Lower leg skin (tissue), 4 donors: ENCODE measurements around the gene PSMC3IP. TPM values are rescaled to one million over a fixed set of nuclear protein-coding genes. Genes with fewer than 3 reads are reported as not detected.

Experiments used
- DNase-seq, 2 donors: peaks; one replicate each; pipeline ENCODE4 v3.0.0-alpha.2; 2019; ENCODE audit warnings: low spot score in 2 of 2
- H3K4me3 ChIP-seq: fragments of 200-600 bp; sonication (generic); 2 replicates; pipeline ENCODE4 v1.5.1; 2017; ENCODE audit warnings: mild to moderate bottlenecking, low read depth; ENCODE audit not compliant: poor library complexity, severe bottlenecking
- POLR2A ChIP-seq, 2 donors: fragments of 450-650 bp; IDR thresholded peaks; one replicate each; pipeline ENCODE4 v1.6.1; 2016 to 2017; ENCODE audit warnings: antibody characterized with exemption in 2 of 2, mild to moderate bottlenecking in 1 of 2, moderate library complexity in 1 of 2
- WGBS, 2 donors: methylation state at CpG; one replicate each; pipeline ENCODE4 v1.1.5; 2018; 5-methylcytosine and 5-hydroxymethylcytosine counted together
- intact Hi-C: fragments of 100-400 bp; cut with DNase I; formaldehyde crosslinking; loops from one replicate; pipeline ENCODE4 v1.15.0; 2023; ENCODE audit warnings: low total_unique reads
- total RNA-seq, 4 donors: library from RNA; depleted of rRNA; stranded (reverse); fragments of >200 nt; gene quantifications; one replicate each; pipeline ENCODE4 v1.1.0, GENCODE V29; 2016
- TF ChIP-seq, protein P1 (sequence below), 3 donors: fragments of 450-650 bp; IDR thresholded peaks; one replicate each; pipeline ENCODE4 v1.5.1; 2016; ENCODE audit warnings: antibody characterized with exemption in 3 of 3, mild to moderate bottlenecking in 3 of 3, moderate library complexity in 2 of 3

Gene PSMC3IP
- total RNA-seq, 4 donors from 2014 or later, result 0.67 to 3.6 (median 1.8) TPM

DNA sequence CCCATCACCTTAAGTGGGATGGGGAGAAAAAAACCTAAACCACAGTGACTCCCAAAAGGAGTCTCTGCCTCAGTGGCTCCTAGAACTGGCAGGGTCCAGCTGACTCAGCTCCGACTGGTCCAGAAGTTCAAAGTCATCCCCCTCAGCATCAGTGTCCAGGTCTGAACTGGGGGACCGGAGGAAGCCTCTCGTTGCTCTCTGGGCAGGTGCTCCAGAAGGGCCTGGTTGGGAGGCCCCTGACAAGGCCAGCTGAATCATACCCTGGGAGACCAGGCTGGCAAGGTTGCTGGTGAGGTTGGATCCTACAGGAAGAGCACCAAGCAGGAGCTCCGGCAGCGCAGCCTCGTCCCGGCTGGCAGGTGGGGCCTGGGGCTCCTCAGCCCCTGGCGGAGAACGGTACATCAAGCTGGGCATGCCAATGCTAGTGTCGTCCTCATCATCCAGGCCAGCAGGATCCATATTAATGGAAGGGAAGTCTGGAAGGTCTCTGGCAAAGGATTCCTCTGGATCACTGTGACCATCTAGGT lies 4.3 kb upstream of the PSMC3IP start:
- 82 to 90% methylated on average over 9 to 10 of the region's 10 CpGs for whole genome bisulfite sequencing, 2 donors

DNA sequence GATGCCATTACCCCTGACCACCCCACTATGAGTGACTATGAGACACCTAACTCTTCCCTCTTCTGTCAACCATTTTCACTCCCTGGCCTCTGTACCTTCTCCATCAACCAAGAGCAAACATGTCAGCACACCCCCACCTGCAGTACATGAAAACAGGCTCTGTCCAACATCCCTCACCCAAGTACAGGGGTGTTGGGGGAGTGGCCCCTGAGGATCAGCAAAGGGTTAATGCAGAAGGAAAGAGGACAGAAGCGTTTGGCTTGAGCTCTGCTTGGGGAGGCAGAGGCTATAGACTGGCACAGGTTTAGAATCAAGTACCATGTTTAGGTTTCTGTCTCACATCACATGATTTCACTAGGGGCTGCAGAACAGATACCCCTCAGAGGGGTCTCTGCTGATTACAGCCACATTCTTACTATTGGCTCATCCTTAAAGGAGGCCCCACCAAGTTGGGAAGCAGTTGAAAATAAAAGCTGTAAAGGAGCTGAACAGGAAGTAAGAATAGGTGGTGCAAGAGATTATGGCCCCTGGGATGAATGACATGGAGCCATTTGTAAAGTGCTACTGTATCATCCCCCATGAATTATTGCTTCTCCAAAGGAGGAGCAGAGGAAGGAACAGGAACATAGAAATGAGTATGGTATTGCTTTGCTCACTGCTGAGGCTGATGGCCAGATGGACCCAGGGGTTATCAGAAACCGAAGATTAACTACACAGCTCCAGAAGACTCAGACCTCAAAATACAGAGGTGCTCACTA lies 2.4 kb upstream of the PSMC3IP start:
- no peak overlapping the region for H3K4me3 ChIP-seq
- intact Hi-C loops, result loop anchor here (10.0 kb wide), 1 partner anchor 105 kb away; the partner anchor contains the start of genes CCR10 and CNTNAP1
- TF ChIP-seq, protein P1, sequence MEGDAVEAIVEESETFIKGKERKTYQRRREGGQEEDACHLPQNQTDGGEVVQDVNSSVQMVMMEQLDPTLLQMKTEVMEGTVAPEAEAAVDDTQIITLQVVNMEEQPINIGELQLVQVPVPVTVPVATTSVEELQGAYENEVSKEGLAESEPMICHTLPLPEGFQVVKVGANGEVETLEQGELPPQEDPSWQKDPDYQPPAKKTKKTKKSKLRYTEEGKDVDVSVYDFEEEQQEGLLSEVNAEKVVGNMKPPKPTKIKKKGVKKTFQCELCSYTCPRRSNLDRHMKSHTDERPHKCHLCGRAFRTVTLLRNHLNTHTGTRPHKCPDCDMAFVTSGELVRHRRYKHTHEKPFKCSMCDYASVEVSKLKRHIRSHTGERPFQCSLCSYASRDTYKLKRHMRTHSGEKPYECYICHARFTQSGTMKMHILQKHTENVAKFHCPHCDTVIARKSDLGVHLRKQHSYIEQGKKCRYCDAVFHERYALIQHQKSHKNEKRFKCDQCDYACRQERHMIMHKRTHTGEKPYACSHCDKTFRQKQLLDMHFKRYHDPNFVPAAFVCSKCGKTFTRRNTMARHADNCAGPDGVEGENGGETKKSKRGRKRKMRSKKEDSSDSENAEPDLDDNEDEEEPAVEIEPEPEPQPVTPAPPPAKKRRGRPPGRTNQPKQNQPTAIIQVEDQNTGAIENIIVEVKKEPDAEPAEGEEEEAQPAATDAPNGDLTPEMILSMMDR (IDR thresholded peaks at IDR 0.05), result no peak
- no peak for TF ChIP-seq POLR2A (IDR thresholded peaks at IDR 0.05)
- DNase-seq, result no peak
- 47 to 59% methylated on average over 2 of the region's 2 CpGs for WGBS, 2 donors

More for the DNA sequence above, 4.3 kb upstream of the PSMC3IP start:
- TF ChIP-seq POLR2A (IDR thresholded peaks at IDR 0.05), result no peak
- TF ChIP-seq, protein P1 (IDR thresholded peaks at IDR 0.05), result no peak
- peak in 1 of 2 donors; percentile 72 for DNase-seq
- no peak overlapping the region for H3K4me3 ChIP-seq
- intact Hi-C loops, result no loop called here

DNA sequence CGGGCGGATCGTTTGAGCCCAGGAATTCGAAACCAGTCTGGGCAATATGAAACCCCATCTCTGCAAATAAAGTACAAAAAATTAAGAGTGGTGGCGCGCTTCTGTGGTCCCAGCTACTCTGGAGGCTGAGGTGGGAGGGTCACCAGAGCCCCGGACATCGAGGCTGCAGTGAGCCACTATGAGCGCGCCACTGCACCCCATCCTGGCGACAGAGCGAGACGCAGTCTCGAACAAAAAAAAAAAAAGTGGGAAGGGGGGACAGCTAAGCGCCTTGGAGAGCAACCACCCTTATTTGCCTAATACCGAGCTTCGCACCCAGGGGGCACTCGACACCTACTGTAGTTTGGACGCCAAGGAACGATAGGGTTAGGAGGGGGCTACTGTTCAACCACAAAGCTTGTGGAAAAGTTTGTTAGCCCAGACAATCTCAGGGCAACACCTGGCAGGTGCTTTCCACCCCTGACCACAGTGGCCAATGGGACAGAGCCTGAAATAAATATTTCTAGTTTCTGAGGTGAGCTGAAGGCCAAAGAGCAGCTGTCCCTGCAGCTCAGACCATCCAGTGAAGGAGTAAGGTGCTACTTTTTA lies 847 bp upstream of the PSMC3IP start:
- peak overlapping the region; percentile 38 for H3K4me3 ChIP-seq
- 1% methylated on average over 20 of the region's 20 CpGs for WGBS, 2 donors
- peak; percentile 72 to 92 for DNase-seq
- TF ChIP-seq, protein P1 (IDR thresholded peaks at IDR 0.05), result peak in 1 of 3 donors; percentile 68
- no peak for TF ChIP-seq POLR2A (IDR thresholded peaks at IDR 0.05)
- intact Hi-C loops, result loop anchor here (10.0 kb wide), 1 partner anchor 106 kb away; the partner anchor contains the start of genes CCR10 and CNTNAP1

DNA sequence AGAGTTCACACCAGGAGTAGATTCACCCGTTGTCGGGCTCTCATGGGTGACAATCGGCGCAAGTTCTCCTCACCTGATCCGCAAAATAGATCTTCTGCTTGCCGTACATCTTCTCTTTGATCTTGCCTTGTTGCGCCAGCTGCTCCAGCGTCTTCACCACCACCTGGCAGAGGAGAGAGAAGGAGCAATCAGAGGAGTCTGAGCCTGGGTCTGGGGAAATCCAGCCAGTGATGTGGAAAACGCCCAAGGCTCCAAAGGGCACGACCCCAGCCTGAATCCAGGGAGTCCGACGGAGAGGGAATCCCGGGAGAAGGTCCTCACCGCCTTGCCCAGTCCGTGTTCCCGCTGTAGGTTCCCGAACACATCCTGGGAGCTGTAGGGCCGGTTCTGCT lies 393 bp downstream of the PSMC3IP start:
- peak overlapping the region; percentile 33 for H3K4me3 ChIP-seq
- intact Hi-C loops, result loop anchor here (10.0 kb wide), 1 partner anchor 108 kb away; the partner anchor contains the start of genes CCR10 and CNTNAP1
- no peak for DNase-seq
- no peak for TF ChIP-seq POLR2A (IDR thresholded peaks at IDR 0.05)
- TF ChIP-seq, protein P1 (IDR thresholded peaks at IDR 0.05), result no peak
- 4% methylated on average over 17 to 18 of the region's 18 CpGs for WGBS, 2 donors

DNA sequence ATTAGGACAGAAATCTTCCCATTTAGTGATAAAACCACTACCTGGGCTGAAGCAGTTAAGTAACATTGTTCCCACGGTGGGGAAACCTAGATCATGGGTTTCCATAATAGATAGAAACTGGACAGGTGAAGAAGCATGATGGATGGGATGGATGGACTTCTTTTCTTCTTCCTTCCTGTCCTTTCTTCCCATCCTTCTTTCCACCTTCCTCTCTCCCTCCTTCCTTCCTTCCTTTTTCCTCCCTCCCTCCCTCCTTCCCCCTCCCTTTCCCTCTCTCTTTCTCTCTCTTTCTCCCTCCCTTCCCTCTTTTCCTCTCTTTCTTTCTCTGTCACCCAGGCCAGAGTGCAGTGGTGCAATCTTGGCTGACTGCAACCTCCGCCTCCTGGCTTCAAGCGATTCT lies 3.1 kb downstream of the PSMC3IP start:
- intact Hi-C loops, result loop anchor here (10.0 kb wide), 1 partner anchor 110 kb away; the partner anchor contains the start of genes CCR10 and CNTNAP1
- no peak overlapping the region for H3K4me3 ChIP-seq
- no peak for TF ChIP-seq POLR2A (IDR thresholded peaks at IDR 0.05)
- TF ChIP-seq, protein P1 (IDR thresholded peaks at IDR 0.05), result no peak
- WGBS, 2 donors, result 82 to 83% methylated on average over 3 of the region's 3 CpGs
- no peak for DNase-seq
